ENCODE measurements around the gene OS9.

The OS9 gene

GRCh38 chr12:57769594-57769993 lies 75.7 kb downstream of the OS9 start:
- DNase-seq: no peak

- no peak for DNase-seq
Observed at GRCh38 chr12:57770734-57771133, 76.8 kb downstream of the OS9 start.
